Uterus (tissue), 2 donors: ENCODE measurements around the gene KCNH1.

Source experiments
- CTCF ChIP-seq, 4 experiments: fragments of 200-600 bp in 2 of 4; fragments of 450-650 bp in 2 of 4; sonication (generic) in 2 of 4; IDR thresholded peaks; one replicate each; pipeline ENCODE4 v1.5.1; 2016 to 2019; ENCODE audit warnings: antibody characterized with exemption in 4 of 4, mild to moderate bottlenecking in 2 of 4, moderate library complexity in 1 of 4
- POLR2A ChIP-seq, 2 donors: fragments of 450-650 bp; IDR thresholded peaks; one replicate each; pipeline ENCODE4 v1.6.1; 2016; ENCODE audit warnings: antibody characterized with exemption in 2 of 2, mild to moderate bottlenecking in 1 of 2, moderate library complexity in 1 of 2

- TF ChIP-seq CTCF (IDR thresholded peaks at IDR 0.05), result no peak
- no peak for TF ChIP-seq POLR2A (IDR thresholded peaks at IDR 0.05)
Observed at GRCh38 chr1:210917560-210918169, 216.3 kb downstream of the KCNH1 start.
